WTC11 (cell line): ENCODE measurements around the gene FBLN2. TPM values are rescaled to one million over a fixed set of nuclear protein-coding genes. Genes with fewer than 3 reads are reported as not detected.

Experiments
- ATAC-seq: fragments of 200-7000 bp; cut with Tn5 transposase; 2 replicates; pipeline ENCODE4 v1.10.0; 2021; ENCODE audit warnings: mild to moderate bottlenecking, moderate library complexity
- CTCF ChIA-PET: fragments of 300-600 bp; sonication (Branson Sonifier 250); formaldehyde crosslinking; loops from one replicate; lab custom pipeline; 2021; ENCODE audit warnings: antibody characterized with exemption; lab: Charles Lee
- POLR2A ChIA-PET: fragments of 350-600 bp; sonication (Branson Sonifier 250); formaldehyde crosslinking; loops from one replicate; lab custom pipeline; 2021; ENCODE audit warnings: antibody characterized with exemption; lab: Charles Lee
- DNase-seq: peaks from one replicate; pipeline ENCODE4 v3.0.0; 2021; ENCODE audit warnings: low spot score
- H3K27ac Mint-ChIP-seq: 2 replicates; pipeline ENCODE4 v1.8.0; 2021; ENCODE audit warnings: mixed read lengths
- H3K27me3 Mint-ChIP-seq: 2 replicates; pipeline ENCODE4 v1.8.0; 2021; ENCODE audit warnings: low read depth, mild to moderate bottlenecking, moderate library complexity, mixed read lengths
- H3K36me3 Mint-ChIP-seq: 2 replicates; pipeline ENCODE4 v1.8.0; 2021; ENCODE audit warnings: mixed read lengths
- H3K4me1 Mint-ChIP-seq: 2 replicates; pipeline ENCODE4 v1.8.0; 2022; ENCODE audit warnings: mixed read lengths
- H3K4me3 Mint-ChIP-seq: 2 replicates; pipeline ENCODE4 v1.8.0; 2021; ENCODE audit warnings: mild to moderate bottlenecking, moderate library complexity, mixed read lengths
- H3K9me3 Mint-ChIP-seq: 2 replicates; pipeline ENCODE4 v1.8.0; 2021; ENCODE audit warnings: mixed read lengths
- AR ChIP-seq: fragments of 250-450 bp; sonication (Bioruptor Pico); IDR thresholded peaks from 2 replicates; pipeline ENCODE4 v1.9.0; 2021; ENCODE audit warnings: mild to moderate bottlenecking
- ATF2 ChIP-seq: sonication (generic); formaldehyde crosslinking; IDR thresholded peaks from 2 replicates; pipeline ENCODE4 v1.8.1; 2022; ENCODE audit warnings: low read depth, missing genetic modification reagents, borderline replicate concordance
- CREM ChIP-seq: sonication (generic); formaldehyde crosslinking; IDR thresholded peaks from 2 replicates; pipeline ENCODE4 v1.8.1; 2022; ENCODE audit warnings: mild to moderate bottlenecking, missing genetic modification reagents, moderate library complexity
- E2F1 ChIP-seq: sonication (generic); formaldehyde crosslinking; IDR thresholded peaks from 2 replicates; pipeline ENCODE4 v1.8.0; 2022; ENCODE audit warnings: mild to moderate bottlenecking, missing genetic modification reagents
- ETV6 ChIP-seq: sonication (generic); formaldehyde crosslinking; IDR thresholded peaks from 2 replicates; pipeline ENCODE4 v1.8.1; 2022; ENCODE audit warnings: mild to moderate bottlenecking, missing genetic modification reagents
- FOXJ3 ChIP-seq: sonication (generic); formaldehyde crosslinking; IDR thresholded peaks from 2 replicates; pipeline ENCODE4 v1.9.0; 2021; ENCODE audit warnings: missing genetic modification reagents, mild to moderate bottlenecking, borderline replicate concordance
- FOXK1 ChIP-seq: sonication (generic); formaldehyde crosslinking; IDR thresholded peaks from 2 replicates; pipeline ENCODE4 v1.8.0; 2022; ENCODE audit warnings: mild to moderate bottlenecking, moderate library complexity, missing genetic modification reagents
- GTF2I ChIP-seq: fragments of 250-450 bp; sonication (Bioruptor Pico); conservative IDR thresholded peaks from 2 replicates; pipeline ENCODE4 v1.4.0; 2021; ENCODE audit warnings: mild to moderate bottlenecking
- HMGA2 ChIP-seq: fragments of 250-450 bp; sonication (Bioruptor Pico); IDR thresholded peaks from 2 replicates; pipeline ENCODE4 v1.4.0; 2021; ENCODE audit warnings: mild to moderate bottlenecking, moderate library complexity
- KAT7 ChIP-seq: sonication (generic); formaldehyde crosslinking; IDR thresholded peaks from 2 replicates; pipeline ENCODE4 v1.8.1; 2023; ENCODE audit warnings: missing genetic modification reagents, mild to moderate bottlenecking, borderline replicate concordance
- NFATC4 ChIP-seq: fragments of 250-450 bp; sonication (Bioruptor Pico); IDR thresholded peaks from 2 replicates; pipeline ENCODE4 v1.9.0; 2021; ENCODE audit warnings: mild to moderate bottlenecking
- SMAD4 ChIP-seq: sonication (generic); formaldehyde crosslinking; IDR thresholded peaks from 2 replicates; pipeline ENCODE4 v1.8.0; 2022; ENCODE audit warnings: mild to moderate bottlenecking, missing genetic modification reagents
- ZBTB21 ChIP-seq: sonication (generic); formaldehyde crosslinking; IDR thresholded peaks from 2 replicates; pipeline ENCODE4 v1.8.1; 2023; ENCODE audit warnings: mild to moderate bottlenecking, missing genetic modification reagents, borderline replicate concordance
- ZNF138 ChIP-seq: sonication (generic); formaldehyde crosslinking; conservative IDR thresholded peaks from 2 replicates; pipeline ENCODE4 v1.8.1; 2022; ENCODE audit warnings: mild to moderate bottlenecking, moderate library complexity, missing genetic modification reagents
- ZNF232 ChIP-seq: sonication (generic); formaldehyde crosslinking; IDR thresholded peaks from 2 replicates; pipeline ENCODE4 v1.8.0; 2022; ENCODE audit warnings: mild to moderate bottlenecking, missing genetic modification reagents
- ZNF416 ChIP-seq: fragments of 250-450 bp; sonication (Bioruptor Pico); IDR thresholded peaks from 2 replicates; pipeline ENCODE4 v1.9.0; 2021; ENCODE audit warnings: mild to moderate bottlenecking, inconsistent platforms
- ZNF532 ChIP-seq: fragments of 250-450 bp; sonication (Bioruptor Pico); IDR thresholded peaks from 2 replicates; pipeline ENCODE4 v1.9.0; 2021; ENCODE audit warnings: mild to moderate bottlenecking, borderline replicate concordance
- total RNA-seq: library from RNA; stranded (reverse); gene quantifications from 3 replicates; pipeline ENCODE4 v1.2.3, GENCODE V29; 2021
- TF ChIP-seq, protein P1 (sequence below): sonication (generic); formaldehyde crosslinking; IDR thresholded peaks from 2 replicates; pipeline ENCODE4 v1.8.1; 2023; ENCODE audit warnings: mild to moderate bottlenecking, missing genetic modification reagents
- TF ChIP-seq, protein P2 (sequence below): sonication (generic); formaldehyde crosslinking; IDR thresholded peaks from 2 replicates; pipeline ENCODE4 v1.8.0; 2023; ENCODE audit warnings: missing genetic modification reagents, mild to moderate bottlenecking, borderline replicate concordance
- TF ChIP-seq, protein P3 (sequence below): sonication (generic); formaldehyde crosslinking; IDR thresholded peaks from 2 replicates; pipeline ENCODE4 v1.8.1; 2023; ENCODE audit warnings: mild to moderate bottlenecking, moderate library complexity, missing genetic modification reagents

FBLN2 gene
- total RNA-seq, 1 experiment from 2014 or later, result 20.7 TPM

DNA sequence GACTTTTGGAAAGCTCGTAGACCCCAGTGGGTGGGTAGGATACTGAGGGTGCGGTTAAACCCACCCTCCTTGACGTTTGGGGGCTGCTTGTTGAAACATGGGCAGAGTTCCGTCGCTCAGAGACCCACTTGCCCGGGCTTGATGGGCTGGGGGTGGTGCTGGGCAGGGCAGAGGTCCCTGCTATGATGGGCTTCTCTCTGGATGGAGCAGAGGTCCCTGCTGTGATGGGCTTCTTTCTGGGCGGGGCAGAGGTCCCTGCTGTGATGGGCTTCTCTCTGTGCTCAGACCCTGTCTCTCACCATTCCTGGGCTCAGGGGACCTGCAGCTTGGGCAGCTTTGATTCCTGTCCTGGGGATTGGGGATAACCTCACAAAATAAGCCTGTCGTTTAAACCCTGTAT is 45.2 kb downstream of the FBLN2 start:
- DNase-seq (peak; percentile 2), ATAC-seq (no peak)
- peaks cover 20% of the 10 kb centered on the region for H3K4me1 Mint-ChIP-seq
- H3K9me3 Mint-ChIP-seq, result no peaks in the 10 kb centered on the region
- H3K27me3 Mint-ChIP-seq, result 0 out of 2 replicates have a peak, but pooled peaks cover 3% of the 10 kb centered on the region
- H3K36me3 Mint-ChIP-seq, result no peaks in the 10 kb centered on the region
- ChIA-PET CTCF (no interaction called here), POLR2A (no interaction called here)
- H3K4me3 Mint-ChIP-seq, result no peak overlapping the region
- H3K27ac Mint-ChIP-seq, result no peak overlapping the region
- TF ChIP-seq AR (CRISPR knock-in tag) (no peak), HMGA2 (CRISPR knock-in tag) (no peak), NFATC4 (CRISPR knock-in tag) (no peak), ZNF532 (CRISPR knock-in tag) (no peak), CREM (no peak), ZBTB21 (CRISPR knock-in tag) (no peak), E2F1 (CRISPR knock-in tag) (no peak), ZNF232 (no peak), ETV6 (no peak), SMAD4 (CRISPR knock-in tag) (no peak), ZNF138 (CRISPR knock-in tag) (no peak), KAT7 (CRISPR knock-in tag) (no peak), GTF2I (no peak), FOXK1 (CRISPR knock-in tag) (no peak), ATF2 (CRISPR knock-in tag) (no peak), ZNF416 (CRISPR knock-in tag) (no peak), FOXJ3 (CRISPR knock-in tag) (no peak)
- TF ChIP-seq, protein P1, sequence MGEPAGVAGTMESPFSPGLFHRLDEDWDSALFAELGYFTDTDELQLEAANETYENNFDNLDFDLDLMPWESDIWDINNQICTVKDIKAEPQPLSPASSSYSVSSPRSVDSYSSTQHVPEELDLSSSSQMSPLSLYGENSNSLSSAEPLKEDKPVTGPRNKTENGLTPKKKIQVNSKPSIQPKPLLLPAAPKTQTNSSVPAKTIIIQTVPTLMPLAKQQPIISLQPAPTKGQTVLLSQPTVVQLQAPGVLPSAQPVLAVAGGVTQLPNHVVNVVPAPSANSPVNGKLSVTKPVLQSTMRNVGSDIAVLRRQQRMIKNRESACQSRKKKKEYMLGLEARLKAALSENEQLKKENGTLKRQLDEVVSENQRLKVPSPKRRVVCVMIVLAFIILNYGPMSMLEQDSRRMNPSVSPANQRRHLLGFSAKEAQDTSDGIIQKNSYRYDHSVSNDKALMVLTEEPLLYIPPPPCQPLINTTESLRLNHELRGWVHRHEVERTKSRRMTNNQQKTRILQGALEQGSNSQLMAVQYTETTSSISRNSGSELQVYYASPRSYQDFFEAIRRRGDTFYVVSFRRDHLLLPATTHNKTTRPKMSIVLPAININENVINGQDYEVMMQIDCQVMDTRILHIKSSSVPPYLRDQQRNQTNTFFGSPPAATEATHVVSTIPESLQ (CRISPR knock-in tag), result no peak
- TF ChIP-seq, protein P2, sequence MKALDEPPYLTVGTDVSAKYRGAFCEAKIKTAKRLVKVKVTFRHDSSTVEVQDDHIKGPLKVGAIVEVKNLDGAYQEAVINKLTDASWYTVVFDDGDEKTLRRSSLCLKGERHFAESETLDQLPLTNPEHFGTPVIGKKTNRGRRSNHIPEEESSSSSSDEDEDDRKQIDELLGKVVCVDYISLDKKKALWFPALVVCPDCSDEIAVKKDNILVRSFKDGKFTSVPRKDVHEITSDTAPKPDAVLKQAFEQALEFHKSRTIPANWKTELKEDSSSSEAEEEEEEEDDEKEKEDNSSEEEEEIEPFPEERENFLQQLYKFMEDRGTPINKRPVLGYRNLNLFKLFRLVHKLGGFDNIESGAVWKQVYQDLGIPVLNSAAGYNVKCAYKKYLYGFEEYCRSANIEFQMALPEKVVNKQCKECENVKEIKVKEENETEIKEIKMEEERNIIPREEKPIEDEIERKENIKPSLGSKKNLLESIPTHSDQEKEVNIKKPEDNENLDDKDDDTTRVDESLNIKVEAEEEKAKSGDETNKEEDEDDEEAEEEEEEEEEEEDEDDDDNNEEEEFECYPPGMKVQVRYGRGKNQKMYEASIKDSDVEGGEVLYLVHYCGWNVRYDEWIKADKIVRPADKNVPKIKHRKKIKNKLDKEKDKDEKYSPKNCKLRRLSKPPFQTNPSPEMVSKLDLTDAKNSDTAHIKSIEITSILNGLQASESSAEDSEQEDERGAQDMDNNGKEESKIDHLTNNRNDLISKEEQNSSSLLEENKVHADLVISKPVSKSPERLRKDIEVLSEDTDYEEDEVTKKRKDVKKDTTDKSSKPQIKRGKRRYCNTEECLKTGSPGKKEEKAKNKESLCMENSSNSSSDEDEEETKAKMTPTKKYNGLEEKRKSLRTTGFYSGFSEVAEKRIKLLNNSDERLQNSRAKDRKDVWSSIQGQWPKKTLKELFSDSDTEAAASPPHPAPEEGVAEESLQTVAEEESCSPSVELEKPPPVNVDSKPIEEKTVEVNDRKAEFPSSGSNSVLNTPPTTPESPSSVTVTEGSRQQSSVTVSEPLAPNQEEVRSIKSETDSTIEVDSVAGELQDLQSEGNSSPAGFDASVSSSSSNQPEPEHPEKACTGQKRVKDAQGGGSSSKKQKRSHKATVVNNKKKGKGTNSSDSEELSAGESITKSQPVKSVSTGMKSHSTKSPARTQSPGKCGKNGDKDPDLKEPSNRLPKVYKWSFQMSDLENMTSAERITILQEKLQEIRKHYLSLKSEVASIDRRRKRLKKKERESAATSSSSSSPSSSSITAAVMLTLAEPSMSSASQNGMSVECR (CRISPR knock-in tag), result no peak
- TF ChIP-seq, protein P3, sequence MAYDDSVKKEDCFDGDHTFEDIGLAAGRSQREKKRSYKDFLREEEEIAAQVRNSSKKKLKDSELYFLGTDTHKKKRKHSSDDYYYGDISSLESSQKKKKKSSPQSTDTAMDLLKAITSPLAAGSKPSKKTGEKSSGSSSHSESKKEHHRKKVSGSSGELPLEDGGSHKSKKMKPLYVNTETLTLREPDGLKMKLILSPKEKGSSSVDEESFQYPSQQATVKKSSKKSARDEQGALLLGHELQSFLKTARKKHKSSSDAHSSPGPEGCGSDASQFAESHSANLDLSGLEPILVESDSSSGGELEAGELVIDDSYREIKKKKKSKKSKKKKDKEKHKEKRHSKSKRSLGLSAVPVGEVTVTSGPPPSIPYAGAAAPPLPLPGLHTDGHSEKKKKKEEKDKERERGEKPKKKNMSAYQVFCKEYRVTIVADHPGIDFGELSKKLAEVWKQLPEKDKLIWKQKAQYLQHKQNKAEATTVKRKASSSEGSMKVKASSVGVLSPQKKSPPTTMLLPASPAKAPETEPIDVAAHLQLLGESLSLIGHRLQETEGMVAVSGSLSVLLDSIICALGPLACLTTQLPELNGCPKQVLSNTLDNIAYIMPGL (CRISPR knock-in tag), result no peak
